Stimulated activated CD4-positive, alpha-beta T cell treated with anti-CD3 and anti-CD28 coated beads, Interleukin-1b, Interleukin-23, amount 100 ng/mL, for 48 hours (primary cell): ENCODE data around the gene NTRK3.

Experiments
- DNase-seq: peaks from one replicate; pipeline ENCODE4 v3.0.0-alpha.2; 2020

Gene NTRK3

GRCh38 chr15:87929841-87930240 lies 326.7 kb downstream of the NTRK3 start:
- no peak for DNase-seq

- DNase-seq, result no peak
Measured at GRCh38 chr15:87924433-87924832, 332.1 kb downstream of the NTRK3 start.

GRCh38 chr15:87919064-87919463 lies 337.5 kb downstream of the NTRK3 start:
- DNase-seq, result no peak

- no peak for DNase-seq
Measured at GRCh38 chr15:87917480-87917879, 339.1 kb downstream of the NTRK3 start.

GRCh38 chr15:87916208-87916607 lies 340.3 kb downstream of the NTRK3 start:
- no peak for DNase-seq

- DNase-seq, result no peak
Measured at GRCh38 chr15:87910301-87910700, 346.2 kb downstream of the NTRK3 start.

- no peak for DNase-seq
Measured at GRCh38 chr15:87907676-87908446, 348.7 kb downstream of the NTRK3 start.

- no peak for DNase-seq
Measured at GRCh38 chr15:87906444-87906843, 350.1 kb downstream of the NTRK3 start.

GRCh38 chr15:87902772-87903426 lies 353.6 kb downstream of the NTRK3 start:
- no peak for DNase-seq

GRCh38 chr15:87901926-87902690 lies 354.4 kb downstream of the NTRK3 start:
- DNase-seq, result no peak

- no peak for DNase-seq
Measured at GRCh38 chr15:87901008-87901407, 355.5 kb downstream of the NTRK3 start.

GRCh38 chr15:87896936-87897335 lies 359.6 kb downstream of the NTRK3 start:
- no peak for DNase-seq

- no peak for DNase-seq
Measured at GRCh38 chr15:87887177-87887576, 369.4 kb downstream of the NTRK3 start.

- no peak for DNase-seq
Measured at GRCh38 chr15:87881026-87881425, 375.5 kb downstream of the NTRK3 start.

GRCh38 chr15:87877822-87878542 lies 378.6 kb downstream of the NTRK3 start:
- no peak for DNase-seq

- no peak for DNase-seq
Measured at GRCh38 chr15:87877114-87877810, 379.3 kb downstream of the NTRK3 start.

- DNase-seq, result no peak
Measured at GRCh38 chr15:87874896-87875711, 381.4 kb downstream of the NTRK3 start.

- DNase-seq, result no peak
Measured at GRCh38 chr15:87873516-87873915, 383.0 kb downstream of the NTRK3 start.

- no peak for DNase-seq
Measured at GRCh38 chr15:87871731-87872320, 384.7 kb downstream of the NTRK3 start.

- no peak for DNase-seq
Measured at GRCh38 chr15:87871258-87871681, 385.3 kb downstream of the NTRK3 start.

- DNase-seq, result no peak
Measured at GRCh38 chr15:87866961-87867360, 389.6 kb downstream of the NTRK3 start.
